Activated naive CD8-positive, alpha-beta T cell treated with anti-CD3 and anti-CD28 coated beads for 36 hours (primary cell): Measurements from ENCODE around the gene ARMH4. TPM values are rescaled to one million over a fixed set of nuclear protein-coding genes. Genes with fewer than 3 reads are reported as not detected.

Experiments
- DNase-seq: peaks from one replicate; pipeline ENCODE4 v3.0.0; 2021
- H3K27ac Mint-ChIP-seq: one replicate; pipeline ENCODE4 v1.8.0; 2022; ENCODE audit warnings: mild to moderate bottlenecking, moderate library complexity, mixed read lengths
- H3K27me3 Mint-ChIP-seq: one replicate; pipeline ENCODE4 v1.8.0; 2022; ENCODE audit warnings: mild to moderate bottlenecking, mixed read lengths
- H3K36me3 Mint-ChIP-seq: one replicate; pipeline ENCODE4 v1.8.0; 2021; ENCODE audit warnings: mild to moderate bottlenecking, mixed read lengths
- H3K4me1 Mint-ChIP-seq: one replicate; pipeline ENCODE4 v1.8.0; 2021; ENCODE audit warnings: mixed read lengths
- H3K4me3 Mint-ChIP-seq: one replicate; pipeline ENCODE4 v1.8.0; 2022; ENCODE audit warnings: mild to moderate bottlenecking, moderate library complexity, mixed read lengths
- H3K9me3 Mint-ChIP-seq: one replicate; pipeline ENCODE4 v1.8.0; 2022; ENCODE audit warnings: mixed read lengths
- total RNA-seq, 2 experiments: library from RNA; stranded (reverse); gene quantifications; one replicate each; pipeline ENCODE4 v1.2.3, GENCODE V29; 2021

Gene ARMH4
- total RNA-seq, 2 experiments from 2014 or later, result not detected

DNA sequence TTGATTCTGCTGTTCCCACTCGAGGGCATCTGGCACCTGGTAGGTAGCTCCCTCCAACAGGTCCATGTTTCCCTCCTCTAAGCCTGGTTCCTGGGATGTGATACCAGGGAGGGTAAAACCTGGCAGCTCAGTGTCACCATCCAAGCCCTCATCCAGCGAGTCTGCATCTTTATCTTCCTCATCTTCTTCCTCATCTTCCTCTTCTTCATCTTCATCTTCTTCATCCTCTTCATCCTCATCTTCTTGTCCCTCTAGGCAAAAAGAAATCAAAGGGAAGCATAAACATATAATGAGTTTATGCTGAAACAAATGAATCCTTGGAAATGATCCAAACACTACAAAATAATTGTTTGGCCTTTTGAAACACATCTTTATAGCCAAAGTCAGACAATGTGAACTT lies 55.3 kb downstream of the ARMH4 start:
- Mint-ChIP-seq H3K36me3 (no peaks in the 10 kb centered on the region), H3K9me3 (no peaks in the 10 kb centered on the region), H3K4me1 (no peaks in the 10 kb centered on the region), H3K27ac (no peak overlapping the region), H3K4me3 (no peak overlapping the region), H3K27me3 (no peaks in the 10 kb centered on the region)
- no peak for DNase-seq

DNA sequence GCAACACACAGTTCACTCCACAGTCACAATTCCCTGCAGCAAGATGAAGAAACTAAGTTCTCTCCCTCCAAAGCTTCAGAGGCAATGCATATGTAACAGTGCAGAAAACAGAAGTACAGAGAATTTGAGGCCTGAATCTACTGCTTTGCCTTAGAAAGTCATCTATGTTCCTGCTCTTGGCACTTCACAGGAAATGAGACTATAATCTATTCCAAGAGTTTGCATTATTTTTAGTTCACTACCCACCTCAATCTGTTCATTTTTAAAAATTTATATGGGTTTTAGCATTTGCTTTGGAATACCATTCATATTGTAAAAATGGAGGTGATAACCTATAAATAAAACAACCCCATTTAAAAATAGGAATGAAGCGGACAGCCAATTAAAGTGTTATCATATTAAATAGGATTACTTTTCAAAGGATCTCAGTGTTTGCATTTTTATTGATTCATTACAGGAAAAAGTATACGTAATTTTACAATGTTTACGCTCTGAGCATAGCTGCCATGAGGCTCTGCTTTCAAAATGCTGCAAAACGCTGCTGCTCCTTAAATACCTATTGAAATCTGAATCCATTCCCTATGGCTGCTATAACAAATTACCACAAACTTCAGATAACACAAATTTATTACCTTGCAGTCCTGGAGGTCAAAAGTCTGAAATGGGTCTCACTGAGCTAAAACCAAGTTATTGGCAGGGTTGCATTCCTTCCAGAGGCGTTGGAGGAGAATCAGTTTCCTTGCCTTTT lies 60.0 kb downstream of the ARMH4 start:
- no peak overlapping the region for H3K4me3 Mint-ChIP-seq
- no peaks in the 10 kb centered on the region for H3K36me3 Mint-ChIP-seq
- H3K9me3 Mint-ChIP-seq, result no peaks in the 10 kb centered on the region
- peaks cover 6% of the 10 kb centered on the region for H3K27me3 Mint-ChIP-seq
- DNase-seq, result no peak
- H3K4me1 Mint-ChIP-seq, result no peaks in the 10 kb centered on the region
- no peak overlapping the region for H3K27ac Mint-ChIP-seq

DNA sequence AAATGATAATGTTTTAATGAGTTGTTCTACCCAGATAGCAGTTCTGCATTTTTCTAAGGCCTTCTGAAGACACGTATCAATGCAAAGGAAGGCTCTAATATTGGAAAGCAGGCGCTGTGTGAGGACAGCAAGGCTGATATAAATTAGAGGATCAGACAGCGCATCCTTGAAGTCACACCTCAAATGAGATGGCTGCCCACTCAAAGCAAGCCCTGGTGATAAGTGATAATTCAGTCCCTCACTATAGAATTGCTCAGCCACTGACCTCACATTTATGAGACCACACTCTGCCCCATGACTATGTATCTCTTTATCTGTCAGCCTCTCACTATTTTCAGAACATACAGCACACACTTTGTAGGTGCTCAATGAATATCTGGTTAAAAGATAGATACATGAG lies 62.4 kb downstream of the ARMH4 start:
- H3K36me3 Mint-ChIP-seq, result no peaks in the 10 kb centered on the region
- peaks cover 19% of the 10 kb centered on the region for H3K27me3 Mint-ChIP-seq
- no peak overlapping the region for H3K27ac Mint-ChIP-seq
- no peak overlapping the region for H3K4me3 Mint-ChIP-seq
- H3K4me1 Mint-ChIP-seq, result no peaks in the 10 kb centered on the region
- DNase-seq, result no peak
- H3K9me3 Mint-ChIP-seq, result no peaks in the 10 kb centered on the region

DNA sequence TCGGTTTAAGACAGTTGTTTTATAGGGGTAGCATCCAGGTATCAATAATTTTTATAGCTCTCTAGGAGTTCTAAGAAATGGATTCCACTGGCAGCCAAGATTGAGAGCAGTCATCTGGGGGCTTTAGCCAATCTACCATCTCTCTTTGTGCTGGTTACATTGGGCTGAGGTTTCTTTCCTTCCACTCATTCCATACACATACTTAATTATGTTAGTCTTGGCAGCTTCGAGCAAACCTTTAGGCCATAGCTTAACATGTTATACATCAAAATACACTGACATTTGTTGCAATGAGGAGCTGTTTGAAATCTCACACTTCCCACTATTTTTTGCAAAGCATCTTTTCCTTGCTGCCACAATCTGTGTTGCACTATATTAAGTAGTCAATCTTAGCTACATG lies 63.1 kb downstream of the ARMH4 start:
- no peaks in the 10 kb centered on the region for H3K4me1 Mint-ChIP-seq
- H3K9me3 Mint-ChIP-seq, result no peaks in the 10 kb centered on the region
- no peak for DNase-seq
- H3K4me3 Mint-ChIP-seq, result no peak overlapping the region
- no peak overlapping the region for H3K27ac Mint-ChIP-seq
- H3K27me3 Mint-ChIP-seq, result peaks cover 23% of the 10 kb centered on the region
- no peaks in the 10 kb centered on the region for H3K36me3 Mint-ChIP-seq

DNA sequence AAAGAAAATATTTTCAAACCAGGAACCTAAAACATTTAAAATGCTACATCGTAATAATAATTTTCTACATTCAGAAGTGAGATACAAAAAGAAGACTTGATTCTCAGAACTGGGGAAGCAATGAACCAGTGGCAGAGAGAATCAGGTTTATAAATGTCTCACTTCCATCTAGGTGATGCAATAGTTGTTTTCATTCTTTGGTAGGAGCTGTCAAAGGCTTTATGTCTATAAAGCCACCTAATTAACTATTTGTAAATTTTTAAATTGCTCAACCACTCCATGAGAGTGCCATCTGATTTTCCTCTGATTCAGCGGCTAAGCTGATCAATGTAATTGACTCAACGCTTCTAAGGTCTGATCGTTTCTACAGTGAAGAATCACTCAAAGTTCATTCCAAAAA lies 66.1 kb downstream of the ARMH4 start:
- peaks cover 31% of the 10 kb centered on the region for H3K27me3 Mint-ChIP-seq
- H3K27ac Mint-ChIP-seq, result no peak overlapping the region
- H3K36me3 Mint-ChIP-seq, result no peaks in the 10 kb centered on the region

DNA sequence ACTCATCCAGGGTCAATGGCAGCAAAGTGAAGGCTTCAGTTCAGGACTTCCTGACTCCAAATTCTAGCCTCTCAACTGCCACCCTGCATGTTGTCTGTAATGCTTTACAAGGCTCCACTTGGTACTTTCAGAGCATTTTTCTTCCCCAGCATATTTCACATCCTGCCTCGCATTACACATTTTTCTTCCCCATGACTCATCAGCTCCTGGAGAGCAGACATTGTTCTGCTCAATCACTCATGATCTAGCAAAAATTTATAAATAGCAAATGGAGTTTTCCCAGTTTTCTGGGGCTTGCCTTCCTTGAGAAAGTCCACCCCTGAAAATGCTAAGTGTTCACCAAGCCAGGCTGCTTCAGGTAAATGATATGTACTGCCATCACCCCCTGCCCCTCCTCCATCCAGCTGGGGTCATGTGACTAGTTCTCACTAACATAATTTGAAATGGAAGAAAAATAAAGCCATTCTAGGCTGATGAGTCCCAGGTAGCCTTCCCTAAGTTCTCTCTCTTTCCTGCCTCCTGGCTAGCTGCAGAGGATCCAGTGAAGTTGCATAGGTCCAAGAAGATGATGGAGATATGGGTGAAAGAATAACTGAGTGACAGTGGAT lies 69.4 kb downstream of the ARMH4 start:
- H3K27ac Mint-ChIP-seq, result no peak overlapping the region

More for the DNA sequence above, 66.1 kb downstream of the ARMH4 start:
- Mint-ChIP-seq H3K4me3 (no peak overlapping the region), H3K9me3 (no peaks in the 10 kb centered on the region), H3K4me1 (peaks cover 2% of the 10 kb centered on the region)
- no peak for DNase-seq

DNA sequence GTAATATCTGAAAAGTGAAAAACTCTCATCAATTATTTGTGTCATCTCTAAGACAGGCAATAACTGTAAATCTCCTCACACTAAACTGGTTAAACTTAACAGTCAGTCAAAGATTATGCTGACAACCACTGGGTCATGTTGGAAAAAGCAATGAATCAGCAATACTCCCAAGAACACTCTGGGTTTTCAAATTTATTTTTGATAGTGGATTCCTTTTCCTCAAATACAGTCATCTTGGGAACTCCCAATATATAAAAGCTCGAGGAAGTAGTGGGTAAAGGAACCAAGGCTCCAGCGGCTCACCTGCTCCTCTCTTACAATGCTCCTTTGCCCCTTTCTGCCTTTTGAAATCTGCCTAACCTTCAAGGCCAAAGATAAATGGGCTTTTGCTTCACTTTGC lies 70.0 kb downstream of the ARMH4 start:
- DNase-seq, result no peak
- Mint-ChIP-seq H3K4me1 (peaks cover 2% of the 10 kb centered on the region), H3K27me3 (peaks cover 27% of the 10 kb centered on the region), H3K9me3 (no peaks in the 10 kb centered on the region), H3K27ac (no peak overlapping the region), H3K4me3 (no peak overlapping the region), H3K36me3 (no peaks in the 10 kb centered on the region)

More for the DNA sequence above, 69.4 kb downstream of the ARMH4 start:
- H3K27me3 Mint-ChIP-seq, result peaks cover 33% of the 10 kb centered on the region
- no peaks in the 10 kb centered on the region for H3K9me3 Mint-ChIP-seq
- DNase-seq, result no peak
- no peaks in the 10 kb centered on the region for H3K36me3 Mint-ChIP-seq
- no peak overlapping the region for H3K4me3 Mint-ChIP-seq
- peaks cover 2% of the 10 kb centered on the region for H3K4me1 Mint-ChIP-seq

DNA sequence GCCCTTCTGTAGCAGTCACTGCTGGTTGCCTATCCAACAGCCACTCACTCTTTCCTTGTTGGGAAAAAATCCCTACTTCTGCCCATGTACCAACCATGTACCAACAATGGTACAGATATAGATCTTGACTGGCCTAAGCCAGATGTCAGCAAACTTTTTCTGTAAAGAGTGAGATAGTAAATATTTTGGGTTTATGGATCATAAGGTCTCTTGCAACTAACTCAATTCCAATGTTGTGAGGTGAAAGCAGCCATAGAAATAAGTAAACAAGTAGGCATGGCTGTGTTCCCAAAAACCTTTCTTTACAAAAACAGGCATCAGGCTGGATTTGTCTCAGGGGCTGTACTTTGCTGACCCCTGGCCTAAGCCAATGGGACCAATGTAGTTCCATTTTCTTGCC lies 73.5 kb downstream of the ARMH4 start:
- Mint-ChIP-seq H3K27ac (no peak overlapping the region), H3K27me3 (peaks cover 24% of the 10 kb centered on the region), H3K36me3 (no peaks in the 10 kb centered on the region), H3K4me1 (peaks cover 2% of the 10 kb centered on the region), H3K9me3 (no peaks in the 10 kb centered on the region), H3K4me3 (no peak overlapping the region)
- no peak for DNase-seq

DNA sequence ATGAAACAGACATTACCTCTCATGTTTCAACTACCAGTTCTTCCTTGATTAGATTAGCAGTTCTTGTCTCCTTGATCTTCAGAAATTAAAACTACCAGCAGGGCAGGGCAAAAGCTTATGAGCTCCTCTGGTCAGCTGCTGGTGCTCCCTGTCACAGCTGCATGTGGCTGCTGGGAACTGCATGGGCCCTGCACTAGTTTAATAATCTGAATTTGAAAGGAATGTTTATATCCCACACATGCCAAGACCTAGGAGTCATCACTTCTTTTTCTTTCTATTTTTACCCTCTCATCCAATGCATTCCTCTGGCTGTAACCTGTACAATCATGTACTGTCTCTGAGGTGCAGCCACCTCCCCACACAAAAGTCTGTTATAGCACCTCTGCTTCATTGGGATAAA lies 73.9 kb downstream of the ARMH4 start:
- Mint-ChIP-seq H3K27me3 (peaks cover 26% of the 10 kb centered on the region), H3K36me3 (no peaks in the 10 kb centered on the region), H3K4me1 (peaks cover 2% of the 10 kb centered on the region), H3K27ac (no peak overlapping the region), H3K4me3 (no peak overlapping the region), H3K9me3 (no peaks in the 10 kb centered on the region)
- no peak for DNase-seq

DNA sequence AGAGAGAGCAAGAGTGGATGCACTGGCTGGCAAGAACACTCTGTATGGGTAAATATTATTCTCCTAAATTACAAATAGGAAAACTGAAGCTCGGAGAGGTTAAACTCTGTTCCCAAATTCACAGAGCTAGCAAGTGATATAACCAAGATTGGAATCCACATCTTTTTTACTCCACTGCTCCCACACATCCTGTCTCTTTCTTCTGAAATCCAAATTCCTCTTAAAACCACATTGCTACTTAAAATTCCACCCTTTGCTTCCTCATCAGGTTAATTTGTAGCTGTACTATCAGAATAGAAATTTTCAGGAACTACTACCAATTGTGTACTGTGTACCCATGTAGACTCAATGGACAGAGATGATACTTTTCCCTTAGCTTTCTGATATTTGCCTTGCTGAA lies 74.4 kb downstream of the ARMH4 start:
- Mint-ChIP-seq H3K4me1 (peaks cover 2% of the 10 kb centered on the region), H3K27ac (no peak overlapping the region), H3K9me3 (no peaks in the 10 kb centered on the region), H3K4me3 (no peak overlapping the region), H3K27me3 (peaks cover 21% of the 10 kb centered on the region), H3K36me3 (no peaks in the 10 kb centered on the region)
- no peak for DNase-seq

DNA sequence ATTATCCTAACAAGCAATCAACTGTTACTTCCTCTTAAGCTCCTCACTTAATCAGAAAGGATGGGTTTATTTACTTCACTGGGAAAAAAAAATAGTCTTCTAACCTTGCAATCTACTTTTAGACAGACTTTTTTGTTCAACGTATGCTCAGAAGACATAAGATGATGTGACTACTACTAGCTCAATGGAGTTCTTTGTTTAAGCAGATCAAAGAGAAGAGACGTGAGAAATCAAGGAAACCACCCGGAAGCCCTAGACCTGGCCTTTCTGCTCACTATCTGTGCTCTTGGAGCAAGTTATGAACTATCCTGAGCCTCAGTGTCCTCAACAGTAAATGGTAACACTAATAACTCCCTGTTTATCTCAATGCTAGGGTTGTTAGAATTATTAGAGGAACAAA lies 78.5 kb downstream of the ARMH4 start:
- H3K36me3 Mint-ChIP-seq, result no peaks in the 10 kb centered on the region
- no peak overlapping the region for H3K4me3 Mint-ChIP-seq
- DNase-seq, result no peak
- H3K27ac Mint-ChIP-seq, result no peak overlapping the region
- no peaks in the 10 kb centered on the region for H3K4me1 Mint-ChIP-seq
- no peaks in the 10 kb centered on the region for H3K9me3 Mint-ChIP-seq
- peaks cover 22% of the 10 kb centered on the region for H3K27me3 Mint-ChIP-seq

DNA sequence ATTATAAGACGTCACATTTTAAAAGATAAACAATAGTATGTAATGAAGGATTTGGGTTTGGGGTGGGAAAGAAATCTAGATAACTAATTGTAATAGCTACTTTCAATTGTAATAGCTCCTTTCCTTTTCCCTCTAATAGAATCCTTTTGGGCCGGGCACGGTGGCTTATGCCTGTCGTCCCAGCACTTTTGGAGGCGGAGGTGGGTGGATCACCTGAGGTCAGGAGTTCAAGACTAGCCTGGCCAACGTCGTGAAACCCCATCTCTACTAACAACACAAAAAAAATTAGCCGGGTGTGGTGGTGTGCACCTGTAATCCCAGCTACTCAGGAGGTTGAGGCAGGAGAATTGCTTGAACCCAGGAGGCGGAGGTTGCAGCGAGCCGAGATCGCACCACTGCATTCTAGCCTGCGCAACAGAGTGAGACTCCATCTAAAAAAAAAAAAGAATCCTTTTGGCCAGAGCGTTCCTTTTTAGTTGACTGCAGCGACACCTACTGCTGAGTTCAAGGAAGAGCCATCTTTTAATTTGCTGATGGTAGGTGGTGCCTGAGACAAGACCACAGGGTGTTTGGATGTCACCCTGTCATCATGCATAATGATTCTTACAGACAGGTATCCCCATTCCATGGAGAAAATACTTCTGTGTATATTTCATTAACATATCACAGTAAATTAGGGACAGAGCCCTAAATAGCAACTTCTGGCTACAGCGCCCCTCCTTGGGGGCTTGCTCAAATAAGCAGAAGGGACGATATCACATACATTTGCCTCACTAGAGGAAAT lies 79.5 kb downstream of the ARMH4 start:
- peak; percentile 41 for DNase-seq
- Mint-ChIP-seq H3K27me3 (peaks cover 20% of the 10 kb centered on the region), H3K27ac (no peak overlapping the region), H3K4me1 (no peaks in the 10 kb centered on the region), H3K36me3 (no peaks in the 10 kb centered on the region), H3K9me3 (no peaks in the 10 kb centered on the region), H3K4me3 (no peak overlapping the region)

DNA sequence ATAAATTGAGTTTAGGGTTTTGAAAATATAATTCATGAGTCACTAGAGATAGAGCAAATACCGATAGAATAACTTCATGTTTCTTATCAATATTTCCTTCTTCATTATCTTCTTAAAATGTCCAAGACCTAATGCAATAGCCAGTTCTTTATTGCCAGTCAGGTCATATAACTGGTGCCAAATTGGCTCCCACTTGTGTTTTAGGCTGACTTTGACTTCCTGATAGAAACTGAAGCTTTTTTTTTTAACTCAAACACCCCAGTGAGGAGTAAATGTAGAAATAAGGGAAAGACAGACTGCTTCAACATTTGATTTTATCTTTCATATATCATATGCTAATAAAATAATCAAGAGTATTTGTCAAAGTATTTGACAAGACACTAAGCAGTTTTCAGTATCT lies 80.7 kb downstream of the ARMH4 start:
- peaks cover 20% of the 10 kb centered on the region for H3K27me3 Mint-ChIP-seq

DNA sequence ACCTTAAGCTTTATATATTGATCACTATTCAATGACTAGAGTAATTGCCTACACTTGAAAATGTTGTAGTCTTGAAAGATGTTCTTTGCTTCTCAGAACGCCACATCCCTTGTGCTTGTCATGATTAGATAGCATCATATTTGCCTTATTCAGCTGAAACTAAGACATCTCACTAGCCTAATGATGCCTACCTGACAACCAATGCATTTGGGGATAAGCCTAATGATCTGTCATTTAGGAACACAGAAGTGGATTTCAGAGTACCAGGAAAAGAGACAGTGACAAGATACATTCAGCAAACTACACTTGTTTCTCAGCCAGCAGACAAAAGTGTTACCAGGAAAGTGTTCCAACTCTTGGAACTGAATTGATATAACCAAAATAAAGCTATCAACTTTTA lies 83.7 kb downstream of the ARMH4 start:
- Mint-ChIP-seq H3K27ac (no peak overlapping the region), H3K4me1 (no peaks in the 10 kb centered on the region), H3K4me3 (no peak overlapping the region)

More for the DNA sequence above, 80.7 kb downstream of the ARMH4 start:
- Mint-ChIP-seq H3K4me1 (no peaks in the 10 kb centered on the region), H3K9me3 (no peaks in the 10 kb centered on the region), H3K4me3 (no peak overlapping the region), H3K27ac (no peak overlapping the region), H3K36me3 (no peaks in the 10 kb centered on the region)
- DNase-seq, result no peak

DNA sequence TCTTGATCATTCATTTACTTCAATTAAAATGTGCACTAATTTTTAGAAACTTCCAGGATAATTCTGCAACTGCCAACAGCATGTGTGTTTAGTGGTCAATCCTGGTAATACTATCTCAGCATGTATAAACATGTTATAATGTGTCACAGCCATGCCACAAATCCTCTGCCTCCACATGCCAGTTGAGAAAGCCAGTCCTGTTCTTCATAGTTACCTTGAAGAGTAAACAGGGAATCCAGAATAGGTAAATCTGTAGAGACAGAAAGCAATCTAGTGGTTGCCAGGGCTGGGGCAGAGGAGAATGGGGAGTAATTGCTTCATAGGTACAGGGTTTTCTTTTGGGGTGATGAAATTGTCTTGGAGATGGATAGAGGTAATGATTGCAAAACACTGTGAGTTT lies 85.9 kb downstream of the ARMH4 start:
- Mint-ChIP-seq H3K27me3 (no peaks in the 10 kb centered on the region), H3K27ac (no peak overlapping the region), H3K4me1 (no peaks in the 10 kb centered on the region), H3K36me3 (no peaks in the 10 kb centered on the region), H3K4me3 (no peak overlapping the region), H3K9me3 (no peaks in the 10 kb centered on the region)
- no peak for DNase-seq

More for the DNA sequence above, 83.7 kb downstream of the ARMH4 start:
- Mint-ChIP-seq H3K9me3 (no peaks in the 10 kb centered on the region), H3K36me3 (no peaks in the 10 kb centered on the region), H3K27me3 (peaks cover 5% of the 10 kb centered on the region)
- DNase-seq, result no peak
